SJSA1 (cell line): ENCODE results near the gene RANGRF. TPM values are rescaled to one million over a fixed set of nuclear protein-coding genes. Genes with fewer than 3 reads are reported as not detected.

ENCODE experiments used
- DNase-seq, 2 experiments: peaks; one replicate each; pipeline ENCODE4 v3.0.0-alpha.2; 2015 to 2020; ENCODE audit warnings: low spot score in 2 of 2, low read depth in 1 of 2
- H3K27ac ChIP-seq: fragments of 250-450 bp; sonication (Bioruptor Pico); 2 replicates; pipeline ENCODE4 v1.5.1; 2020; ENCODE audit warnings: mild to moderate bottlenecking, moderate library complexity
- H3K27me3 ChIP-seq: fragments of 250-450 bp; sonication (Bioruptor Pico); replicated peaks from 2 replicates; pipeline ENCODE4 v1.5.1; 2020; ENCODE audit warnings: mild to moderate bottlenecking, moderate library complexity
- H3K36me3 ChIP-seq: fragments of 250-450 bp; sonication (Bioruptor Pico); 2 replicates; pipeline ENCODE4 v1.5.1; 2020; ENCODE audit warnings: mild to moderate bottlenecking
- H3K4me1 ChIP-seq: fragments of 250-450 bp; sonication (Bioruptor Pico); replicated peaks from 2 replicates; pipeline ENCODE4 v1.6.1; 2021; ENCODE audit warnings: mild to moderate bottlenecking
- H3K4me3 ChIP-seq: fragments of 250-450 bp; sonication (Bioruptor Pico); 2 replicates; pipeline ENCODE4 v1.5.1; 2020; ENCODE audit warnings: mild to moderate bottlenecking
- H3K9me3 ChIP-seq: fragments of 250-450 bp; sonication (Bioruptor Pico); replicated peaks from 2 replicates; pipeline ENCODE4 v1.5.1; 2020; ENCODE audit warnings: mild to moderate bottlenecking
- total RNA-seq: library from RNA; depleted of rRNA; stranded (reverse); fragments of >200 nt; shearing (Covaris generic); gene quantifications from 2 replicates; pipeline ENCODE4 v1.2.3, GENCODE V29; 2014

RANGRF gene
- total RNA-seq, 1 experiment from 2014 or later = 12.7 TPM

DNA sequence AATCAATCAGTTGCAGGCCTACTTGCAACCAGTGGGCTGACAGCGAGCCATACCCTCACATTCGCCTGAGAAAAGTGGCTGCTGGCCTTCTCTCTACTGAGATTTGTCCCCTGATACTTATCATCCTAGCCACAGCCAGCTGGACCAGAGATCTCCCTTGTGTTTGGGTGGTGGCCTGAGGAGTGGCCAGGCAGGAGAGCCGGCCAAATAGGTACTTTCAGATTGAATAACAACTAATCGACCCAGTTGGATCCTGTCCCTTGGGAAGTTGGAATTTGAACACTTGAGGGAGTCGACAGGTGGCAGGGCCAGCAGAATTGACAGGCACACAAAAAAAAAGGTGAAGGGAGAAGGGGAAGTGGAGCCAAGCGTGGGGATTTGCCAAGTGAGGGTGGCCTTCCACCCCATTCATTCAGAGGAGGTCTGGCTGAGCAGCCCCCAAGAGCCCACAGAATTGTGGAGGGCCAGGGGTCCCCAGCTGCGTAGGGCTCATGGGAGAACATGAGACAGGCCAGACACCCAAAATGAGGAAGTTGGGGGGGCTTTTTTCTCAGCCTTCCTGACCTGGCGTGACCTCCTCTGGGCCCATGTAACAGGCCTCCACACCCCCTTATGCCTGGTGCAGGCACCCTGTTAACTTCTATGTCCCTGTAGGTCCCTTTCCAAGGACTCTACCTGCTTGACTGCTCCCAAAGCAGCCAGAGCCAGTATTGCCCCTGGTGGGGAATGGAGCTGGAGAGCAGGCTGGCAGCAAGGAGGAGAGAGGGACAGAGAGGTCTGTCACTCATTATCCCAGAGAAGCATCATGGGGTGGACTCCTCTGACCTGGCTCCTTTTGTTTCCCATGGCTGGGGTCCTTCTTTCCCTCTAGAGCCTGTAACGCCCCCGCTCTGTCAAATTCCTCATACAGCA lies 2.9 kb upstream of the RANGRF start:
- DNase-seq = no peak
- H3K9me3 ChIP-seq = no peaks in the 10 kb centered on the region
- peaks cover 23% of the 10 kb centered on the region for H3K4me1 ChIP-seq
- H3K4me3 ChIP-seq = no peak overlapping the region
- H3K27ac ChIP-seq = no peak overlapping the region
- H3K36me3 ChIP-seq = 0 out of 2 replicates have a peak, but pooled peaks cover 5% of the 10 kb centered on the region
- H3K27me3 ChIP-seq = no peaks in the 10 kb centered on the region

DNA sequence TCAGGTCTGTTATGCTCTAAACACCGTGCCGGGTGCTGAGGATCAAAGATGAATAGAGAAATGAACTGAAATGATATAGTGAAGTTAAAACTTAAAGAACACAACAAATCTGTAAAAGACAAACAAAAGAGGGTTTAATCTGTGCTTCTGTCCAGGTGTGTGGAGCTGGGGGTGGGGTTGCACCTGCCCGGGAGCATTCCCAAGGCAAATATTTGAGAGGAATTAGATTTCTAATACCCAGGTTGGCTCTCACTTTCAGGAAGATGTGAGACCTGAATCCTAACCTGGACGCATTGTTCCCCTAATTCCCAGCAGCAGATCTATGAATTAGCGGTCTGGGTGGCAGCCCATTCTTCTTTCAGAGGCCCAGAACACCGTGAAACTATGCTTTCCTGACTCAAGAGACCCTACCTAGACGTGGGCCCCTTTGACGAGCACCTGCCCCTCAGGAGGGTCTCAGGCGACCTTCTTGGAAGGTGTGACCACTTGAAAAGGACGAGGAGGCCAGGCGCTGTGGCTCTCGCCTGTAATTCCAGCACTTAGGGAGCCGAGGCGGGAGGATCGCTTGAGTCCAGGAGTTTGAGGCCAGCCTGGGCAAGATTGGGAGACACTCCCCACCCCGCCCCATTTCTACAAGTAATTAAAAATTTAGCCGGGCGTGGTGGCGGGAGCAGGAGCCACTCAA lies 677 bp upstream of the RANGRF start:
- Histone ChIP-seq H3K9me3 (no peaks in the 10 kb centered on the region), H3K36me3 (0 out of 2 replicates have a peak, but pooled peaks cover 5% of the 10 kb centered on the region), H3K27ac (no peak overlapping the region), H3K4me1 (peaks cover 11% of the 10 kb centered on the region), H3K27me3 (no peaks in the 10 kb centered on the region), H3K4me3 (peak overlapping the region; percentile 58)
- no peak for DNase-seq

DNA sequence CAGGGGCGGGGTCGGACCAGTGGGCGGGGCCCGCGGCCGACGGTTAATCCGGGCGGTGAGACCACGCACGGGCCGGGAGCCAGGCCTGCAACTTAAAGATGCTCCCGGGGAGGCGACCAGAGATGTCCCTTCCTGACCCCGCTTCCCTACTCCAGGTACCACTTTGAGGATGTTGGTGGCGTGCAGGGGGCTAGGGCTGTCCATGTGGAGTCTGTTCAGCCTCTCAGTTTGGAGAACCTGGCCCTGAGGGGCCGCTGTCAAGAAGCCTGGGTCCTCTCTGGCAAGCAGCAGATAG lies 580 bp downstream of the RANGRF start:
- Histone ChIP-seq H3K4me3 (peak overlapping the region; percentile 58), H3K27me3 (no peaks in the 10 kb centered on the region), H3K4me1 (peaks cover 11% of the 10 kb centered on the region), H3K36me3 (0 out of 2 replicates have a peak, but pooled peaks cover 5% of the 10 kb centered on the region), H3K9me3 (no peaks in the 10 kb centered on the region), H3K27ac (peak overlapping the region; percentile 54)
- DNase-seq = peak in 1 of 2 experiments; percentile 69

DNA sequence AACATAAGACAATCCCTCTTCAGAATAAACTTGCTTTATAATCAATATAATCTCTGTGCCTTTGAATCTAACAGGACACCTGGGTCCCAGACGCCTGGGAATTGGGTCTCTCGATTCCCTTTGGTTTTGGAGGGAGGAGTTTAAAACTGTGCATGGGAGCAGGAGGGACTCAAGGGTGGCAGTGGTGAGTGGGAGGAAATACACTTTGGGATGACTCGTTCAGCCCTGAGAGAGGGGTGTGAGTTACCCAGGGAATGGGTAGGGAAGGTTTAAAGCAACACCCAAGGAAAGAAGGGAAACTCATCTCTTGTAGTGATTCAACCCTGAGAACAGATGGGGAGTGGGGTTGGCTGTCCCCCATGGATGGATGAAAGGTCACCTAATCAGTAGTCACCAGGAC lies 1.6 kb downstream of the RANGRF start:
- H3K9me3 ChIP-seq = no peaks in the 10 kb centered on the region
- no peaks in the 10 kb centered on the region for H3K27me3 ChIP-seq
- H3K36me3 ChIP-seq = 0 out of 2 replicates have a peak, but pooled peaks cover 5% of the 10 kb centered on the region
- no peak overlapping the region for H3K27ac ChIP-seq
- peaks cover 20% of the 10 kb centered on the region for H3K4me1 ChIP-seq
- no peak overlapping the region for H3K4me3 ChIP-seq
- no peak for DNase-seq

DNA sequence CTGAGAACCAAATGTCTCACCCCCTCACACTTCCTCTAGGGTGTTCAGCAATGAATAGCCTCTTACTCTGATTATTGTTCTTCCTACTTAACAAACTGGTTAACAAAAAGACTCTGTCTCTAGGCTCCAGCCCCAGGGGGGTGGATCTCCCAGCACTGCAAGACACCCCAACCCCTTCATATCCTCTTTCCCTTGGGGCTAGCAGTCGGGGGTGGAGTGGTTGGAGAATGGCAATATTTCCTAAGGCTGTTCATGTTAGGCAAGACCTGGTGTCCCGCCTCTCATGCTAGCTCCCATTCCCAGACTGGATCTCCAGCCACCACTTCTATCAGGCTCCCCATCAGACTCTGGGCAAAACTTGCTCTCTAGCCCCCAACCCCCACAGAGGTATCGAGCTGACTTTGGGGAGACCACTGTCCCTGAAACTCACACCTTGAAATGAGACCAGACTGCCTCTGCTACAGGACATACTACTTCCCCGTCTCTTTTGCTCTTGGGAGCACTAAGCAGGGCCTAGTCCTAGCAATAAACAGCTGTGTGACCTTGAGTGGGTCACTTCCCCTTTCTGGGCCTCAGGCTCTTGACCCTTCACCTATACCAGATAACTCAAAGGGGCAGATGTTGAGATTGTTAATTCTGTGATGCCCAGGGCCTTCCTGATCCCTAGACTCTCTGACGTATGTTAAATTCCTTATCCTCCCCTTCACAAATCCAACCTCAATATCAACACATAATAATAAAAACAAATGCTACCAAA lies 4.3 kb downstream of the RANGRF start:
- Histone ChIP-seq H3K27ac (no peak overlapping the region), H3K4me3 (no peak overlapping the region), H3K4me1 (peaks cover 21% of the 10 kb centered on the region), H3K36me3 (0 out of 2 replicates have a peak, but pooled peaks cover 5% of the 10 kb centered on the region), H3K9me3 (no peaks in the 10 kb centered on the region), H3K27me3 (no peaks in the 10 kb centered on the region)
- DNase-seq = no peak

DNA sequence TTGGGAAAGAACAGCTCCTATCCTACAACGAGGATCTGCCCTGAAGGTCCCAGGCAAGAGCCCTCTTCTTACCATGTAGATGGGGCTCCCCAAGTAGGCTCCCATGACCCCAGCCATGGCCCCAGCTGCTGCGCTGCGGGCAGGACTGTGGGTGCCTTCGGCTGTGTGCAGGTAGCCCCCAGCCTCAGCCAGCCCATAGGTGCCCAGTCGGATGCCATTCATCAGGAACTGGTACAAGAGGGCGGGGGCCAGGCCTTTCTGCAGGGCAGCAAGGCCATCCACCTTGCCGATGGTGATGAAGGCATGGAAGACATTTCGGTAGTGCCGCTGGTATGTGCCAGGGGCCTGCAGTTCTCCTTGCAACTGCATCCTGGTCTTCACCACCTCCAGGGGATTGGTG lies 5.9 kb downstream of the RANGRF start:
- H3K27me3 ChIP-seq = no peaks in the 10 kb centered on the region
- DNase-seq = no peak
- H3K9me3 ChIP-seq = no peaks in the 10 kb centered on the region
- H3K27ac ChIP-seq = no peak overlapping the region
- peaks cover 15% of the 10 kb centered on the region for H3K4me1 ChIP-seq
- 0 out of 2 replicates have a peak, but pooled peaks cover 3% of the 10 kb centered on the region for H3K36me3 ChIP-seq
- no peak overlapping the region for H3K4me3 ChIP-seq

DNA sequence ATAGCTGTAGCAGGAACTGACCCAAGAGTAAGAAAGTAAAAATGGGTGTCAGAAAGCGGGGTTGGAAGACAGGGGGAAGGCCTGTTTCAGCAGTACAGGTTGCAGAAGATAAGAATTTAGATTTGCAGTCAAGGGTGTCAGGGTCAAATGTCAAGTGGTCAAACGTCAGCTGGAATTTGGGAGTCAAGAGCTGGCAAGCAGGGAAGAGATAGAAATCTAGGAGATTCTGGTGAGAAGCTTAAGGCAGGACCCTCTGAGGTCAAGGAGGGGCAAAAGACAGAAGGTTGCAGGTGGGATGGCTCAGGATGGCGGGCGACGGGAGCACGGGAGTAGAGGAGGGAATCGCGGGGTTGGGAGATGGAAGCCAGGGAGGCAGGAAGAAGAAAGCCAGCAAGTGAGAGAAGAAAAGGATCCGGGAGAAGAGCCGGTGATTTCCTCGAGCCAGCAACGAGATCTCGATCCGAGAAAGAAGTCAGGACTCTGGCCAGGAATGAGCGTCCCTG lies 6.4 kb downstream of the RANGRF start:
- Histone ChIP-seq H3K4me3 (peak overlapping the region; percentile 57), H3K36me3 (no peaks in the 10 kb centered on the region), H3K27me3 (no peaks in the 10 kb centered on the region), H3K4me1 (peaks cover 11% of the 10 kb centered on the region), H3K27ac (peak overlapping the region; percentile 92), H3K9me3 (no peaks in the 10 kb centered on the region)
- no peak for DNase-seq

DNA sequence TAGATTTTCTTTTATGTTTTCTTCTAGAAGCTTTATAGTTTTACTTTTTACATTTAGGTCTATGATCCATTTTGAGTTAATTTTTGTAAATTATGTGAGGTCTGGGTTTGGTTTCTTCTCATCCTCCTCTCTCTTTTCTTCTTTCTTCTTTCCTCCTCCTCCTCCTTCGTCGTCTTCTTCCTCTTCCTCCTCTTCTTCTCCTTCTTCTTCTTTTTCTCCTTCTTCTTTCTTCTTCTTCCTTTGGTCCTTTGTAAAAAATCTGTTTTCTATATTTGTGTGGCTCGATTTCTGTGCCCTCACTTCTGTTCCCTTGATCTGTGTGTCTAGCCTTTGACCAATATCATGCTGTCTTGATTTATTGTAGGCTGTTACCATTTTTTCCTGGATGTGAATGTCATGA lies 11.8 kb downstream of the RANGRF start:
- Histone ChIP-seq H3K9me3 (no peaks in the 10 kb centered on the region), H3K27ac (no peak overlapping the region), H3K4me3 (no peak overlapping the region), H3K4me1 (no peaks in the 10 kb centered on the region), H3K36me3 (no peaks in the 10 kb centered on the region), H3K27me3 (no peaks in the 10 kb centered on the region)
- peak in 1 of 2 experiments; percentile 17 for DNase-seq

DNA sequence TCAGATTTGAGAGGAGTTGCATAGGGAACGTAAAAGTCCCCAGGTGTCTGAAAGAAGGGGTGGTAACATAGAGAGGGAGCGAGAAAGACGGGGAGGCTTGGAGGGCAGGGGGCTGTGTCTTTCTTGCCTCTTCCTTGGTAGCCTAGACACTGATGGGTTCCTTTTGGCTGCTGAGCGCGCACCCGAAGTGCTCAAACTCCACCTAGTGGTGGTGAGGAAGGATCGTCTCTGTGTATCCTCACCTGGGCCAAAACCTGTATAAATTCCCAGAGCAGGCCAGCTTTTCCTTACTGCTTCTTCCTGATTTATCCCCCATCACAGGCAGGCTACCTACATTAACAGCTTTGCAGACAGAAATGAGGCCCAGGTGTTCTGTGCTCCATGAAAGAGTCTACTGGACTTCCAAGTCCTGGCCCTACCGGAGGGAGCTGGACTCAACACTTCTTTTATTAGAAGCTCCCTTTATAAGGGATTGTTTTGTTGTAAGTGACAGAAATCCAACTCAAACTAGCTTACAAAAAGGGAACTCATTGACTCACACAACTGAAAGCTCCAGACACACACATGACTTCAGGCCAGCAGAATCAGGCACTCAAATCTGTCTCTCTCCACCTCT lies 12.3 kb downstream of the RANGRF start:
- Histone ChIP-seq H3K4me1 (no peaks in the 10 kb centered on the region), H3K27me3 (no peaks in the 10 kb centered on the region), H3K36me3 (no peaks in the 10 kb centered on the region), H3K4me3 (no peak overlapping the region), H3K9me3 (no peaks in the 10 kb centered on the region), H3K27ac (no peak overlapping the region)
- peak in 1 of 2 experiments; percentile 41 for DNase-seq

DNA sequence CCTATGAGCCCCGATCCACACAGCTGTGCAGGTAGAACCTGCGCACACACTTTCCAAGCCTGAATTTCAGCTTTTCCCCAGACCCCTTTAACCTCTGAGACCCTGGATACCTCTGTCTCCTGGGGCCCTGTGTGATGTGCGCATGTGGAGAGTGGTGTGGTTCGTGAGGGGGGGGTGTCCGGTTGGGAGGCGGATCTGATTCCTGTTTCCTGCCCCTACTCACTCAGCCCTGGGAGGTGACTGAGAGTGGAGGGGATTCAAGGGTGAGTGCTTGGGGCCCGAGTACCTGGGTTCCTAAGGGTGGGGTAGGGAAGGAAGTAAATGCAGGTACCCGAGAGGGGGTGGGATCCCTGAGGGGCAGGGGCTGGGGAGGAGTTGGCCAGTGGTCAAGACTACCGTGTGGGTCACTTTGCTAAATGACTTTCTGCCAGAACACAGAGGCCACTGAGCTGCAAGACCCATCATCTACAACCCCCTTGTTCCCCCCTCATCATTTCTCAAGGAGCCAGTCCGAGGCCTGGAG lies 22.2 kb downstream of the RANGRF start:
- Histone ChIP-seq H3K27me3 (peaks cover 20% of the 10 kb centered on the region), H3K36me3 (no peaks in the 10 kb centered on the region)

DNA sequence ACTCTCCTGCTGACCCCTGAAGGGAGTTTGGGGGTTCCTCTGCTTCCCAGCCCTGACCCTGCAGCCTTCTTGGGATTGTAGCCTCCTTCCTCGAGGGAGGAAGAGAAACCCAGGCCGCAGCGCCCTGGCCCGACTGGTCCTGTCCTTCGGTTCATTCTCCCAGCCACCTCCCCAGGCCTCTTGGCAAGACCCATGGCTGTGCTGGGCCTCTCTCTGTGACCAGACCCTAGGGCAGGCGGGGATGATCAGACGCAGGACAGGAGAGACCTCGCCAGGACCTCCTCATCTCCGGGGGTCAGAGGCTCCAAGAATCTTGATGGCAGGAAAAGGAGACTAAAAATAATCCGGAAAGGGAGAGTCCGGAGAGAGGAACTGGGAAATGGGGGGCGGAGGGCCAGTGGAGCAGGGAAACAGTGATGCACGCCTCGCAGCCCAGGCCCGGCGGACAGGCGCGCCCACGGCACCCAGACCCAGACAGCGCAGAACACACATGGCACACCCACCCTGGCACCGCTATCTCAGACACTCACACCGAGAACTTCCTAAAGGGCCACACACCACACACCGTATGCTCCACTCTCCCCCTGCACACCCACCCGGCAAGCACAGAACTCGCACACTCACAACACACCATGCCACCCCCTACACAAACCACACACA lies 22.8 kb downstream of the RANGRF start:
- H3K27me3 ChIP-seq = peaks cover 22% of the 10 kb centered on the region
- H3K4me3 ChIP-seq = no peak overlapping the region
- H3K36me3 ChIP-seq = no peaks in the 10 kb centered on the region
- no peaks in the 10 kb centered on the region for H3K4me1 ChIP-seq
- H3K27ac ChIP-seq = no peak overlapping the region
- no peak for DNase-seq
- no peaks in the 10 kb centered on the region for H3K9me3 ChIP-seq

More for the DNA sequence above, 22.2 kb downstream of the RANGRF start:
- H3K4me1 ChIP-seq = no peaks in the 10 kb centered on the region
- H3K4me3 ChIP-seq = no peak overlapping the region
- no peaks in the 10 kb centered on the region for H3K9me3 ChIP-seq
- H3K27ac ChIP-seq = no peak overlapping the region
- no peak for DNase-seq

DNA sequence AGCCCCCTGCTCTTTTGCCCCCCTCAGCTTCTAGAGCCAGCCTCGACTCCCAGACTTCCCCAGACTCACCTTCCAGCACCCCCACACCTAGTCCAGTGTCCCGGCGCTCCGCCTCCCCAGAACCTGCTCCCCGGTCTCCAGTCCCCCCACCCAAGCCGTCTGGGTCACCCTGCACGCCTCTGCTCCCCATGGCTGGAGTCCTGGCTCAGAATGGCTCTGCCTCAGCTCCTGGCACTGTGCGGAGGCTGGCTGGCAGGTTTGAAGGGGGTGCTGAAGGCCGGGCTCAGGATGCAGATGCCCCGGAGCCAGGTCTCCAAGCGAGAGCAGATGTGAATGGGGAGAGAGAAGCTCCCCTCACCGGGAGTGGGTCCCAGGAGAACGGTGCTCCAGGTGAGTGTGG lies 23.8 kb downstream of the RANGRF start:
- no peak overlapping the region for H3K27ac ChIP-seq
- peaks cover 22% of the 10 kb centered on the region for H3K27me3 ChIP-seq
- no peak for DNase-seq
- H3K4me3 ChIP-seq = no peak overlapping the region
- no peaks in the 10 kb centered on the region for H3K9me3 ChIP-seq
- H3K36me3 ChIP-seq = no peaks in the 10 kb centered on the region
- H3K4me1 ChIP-seq = no peaks in the 10 kb centered on the region
